HCEC 1CT (cell line): ENCODE data around the gene KSR1.

ENCODE experiments used
- DNase-seq: peaks from one replicate; pipeline ENCODE4 v3.0.0-alpha.2; 2017

Gene KSR1

DNA sequence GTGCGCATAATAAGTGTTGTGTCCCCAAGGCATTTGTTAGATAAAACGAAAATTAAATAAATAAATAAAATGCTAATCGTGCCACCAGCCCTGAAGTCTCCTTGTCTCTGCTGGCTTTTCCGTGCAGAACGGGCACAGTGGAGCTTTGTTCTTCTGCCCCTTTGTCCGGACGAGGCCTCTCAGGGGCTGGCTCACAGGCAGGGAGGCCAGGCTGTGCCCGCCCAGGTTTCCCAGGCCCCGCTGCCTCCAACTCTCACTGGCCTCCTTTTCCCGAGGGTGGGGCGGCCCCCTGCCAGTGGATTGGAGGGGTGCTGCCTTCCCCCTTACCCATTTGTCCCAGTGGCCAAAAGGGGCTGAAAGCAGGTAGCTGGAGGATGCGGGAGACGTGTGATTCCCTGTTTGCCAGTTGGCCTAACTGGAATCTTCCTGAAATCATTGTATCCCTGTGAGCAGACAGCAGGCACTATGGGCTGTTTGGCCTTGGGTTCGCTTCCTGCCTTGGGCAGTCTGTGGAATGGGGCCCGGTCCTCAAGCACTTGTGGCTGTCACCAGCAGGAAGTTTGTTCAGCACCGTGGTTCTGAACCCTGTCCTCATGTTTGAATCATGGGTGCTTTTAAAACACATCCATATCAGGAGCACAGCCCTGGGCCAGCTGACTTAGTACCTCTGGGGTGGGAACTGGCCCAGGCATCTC is 64.4 kb downstream of the KSR1 start:
- no peak for DNase-seq

DNA sequence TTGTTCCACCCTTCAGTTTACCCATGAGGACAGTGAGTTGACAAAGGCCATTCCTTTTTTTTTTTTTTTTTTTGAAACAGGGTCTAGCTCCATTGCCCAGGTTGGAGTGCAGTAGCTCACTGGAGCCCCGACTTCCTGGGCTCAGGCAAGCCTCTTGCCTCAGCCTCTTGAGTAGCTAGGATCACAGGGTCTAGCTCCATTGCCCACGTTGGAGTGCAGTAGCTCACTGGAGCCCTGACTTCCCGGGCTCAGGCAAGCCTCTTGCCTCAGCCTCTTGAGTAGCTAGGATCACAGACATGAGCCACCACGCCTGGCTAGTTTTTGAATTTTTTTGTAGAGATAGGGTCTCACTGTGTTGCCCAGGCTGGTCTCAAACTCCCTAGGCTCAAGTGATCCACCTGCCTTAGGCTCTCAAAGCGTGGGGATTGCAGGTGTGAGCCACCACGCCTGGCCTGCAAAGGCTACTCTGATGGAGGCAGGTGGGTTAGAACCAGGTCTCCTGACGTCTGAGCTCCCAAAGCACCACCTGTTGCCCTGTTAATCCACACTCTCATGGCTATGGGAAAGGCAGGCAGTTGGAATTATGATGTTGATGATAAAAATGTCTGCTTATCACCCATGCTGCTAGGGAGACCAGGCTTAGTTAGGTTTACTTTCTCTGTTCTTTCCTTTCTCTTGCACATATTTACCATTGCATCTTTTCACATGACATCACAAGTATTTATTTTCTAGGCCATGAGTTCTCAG is 65.2 kb downstream of the KSR1 start:
- DNase-seq: no peak

DNA sequence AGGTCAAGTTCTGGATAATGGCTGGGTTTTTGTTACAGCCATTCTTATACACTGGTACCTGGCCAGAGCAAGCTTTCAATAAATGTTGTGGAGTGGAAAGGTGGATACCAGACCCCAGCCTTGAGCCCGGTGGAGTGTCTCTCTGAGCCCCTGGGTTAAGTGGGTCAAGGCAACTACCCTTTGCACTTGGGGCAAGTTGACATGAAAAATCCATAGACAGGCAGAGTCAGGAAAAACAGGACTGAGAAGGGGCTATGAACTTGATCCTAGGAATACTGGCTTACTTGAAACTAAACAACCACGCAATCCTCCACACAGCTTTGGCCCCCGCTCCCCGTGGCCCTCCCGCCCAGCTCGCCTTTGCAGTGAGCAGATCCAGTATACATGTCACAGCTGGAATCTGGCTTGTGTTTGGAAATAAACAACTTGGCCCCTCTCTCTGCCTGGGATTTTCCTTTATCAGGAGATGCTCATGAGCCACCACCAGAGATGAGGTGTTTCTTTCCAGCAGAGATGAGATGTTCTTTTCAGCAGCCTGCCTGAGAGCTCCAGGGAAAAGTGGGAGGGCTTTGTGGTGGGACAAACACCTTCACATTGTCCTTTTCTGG is 65.9 kb downstream of the KSR1 start:
- no peak for DNase-seq

DNA sequence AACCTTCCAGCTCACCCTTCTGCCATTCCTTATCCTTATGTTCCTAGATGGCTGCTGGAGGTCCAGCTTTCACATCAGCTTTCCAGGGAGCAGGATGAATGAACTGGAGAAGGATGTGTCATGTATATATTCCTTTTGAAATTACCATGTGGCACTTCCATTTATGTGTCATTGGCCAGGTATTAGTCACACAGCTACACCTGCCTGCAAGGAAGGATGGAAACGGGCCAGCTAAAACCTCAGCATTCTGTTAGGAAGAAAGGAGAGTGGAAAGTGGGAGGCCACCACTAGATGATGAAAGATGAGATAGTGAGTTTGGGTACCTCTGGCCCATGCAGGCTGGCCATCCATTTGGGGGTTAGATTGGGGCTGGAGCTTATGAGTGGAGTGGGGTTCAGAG is 67.5 kb downstream of the KSR1 start:
- no peak for DNase-seq

DNA sequence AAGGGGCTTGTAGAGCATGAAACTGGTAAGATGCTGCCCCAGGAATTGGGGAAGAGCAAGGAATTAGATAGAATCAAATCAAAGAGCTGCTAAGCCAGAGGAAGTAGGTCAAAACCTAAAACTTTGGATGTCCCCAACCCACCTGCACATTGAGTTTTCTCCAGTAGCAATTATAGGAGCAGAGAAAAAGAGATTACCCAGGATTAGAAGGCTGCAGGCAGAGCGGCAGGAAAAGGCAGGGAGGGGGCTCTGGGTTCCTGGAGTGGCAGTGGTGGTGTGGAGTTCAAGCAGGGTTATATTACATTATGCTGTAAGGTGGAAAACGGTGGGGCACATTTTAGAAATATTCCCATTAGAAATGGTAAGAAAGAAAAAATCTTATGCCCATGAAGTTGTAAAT is 68.3 kb downstream of the KSR1 start:
- DNase-seq: no peak

DNA sequence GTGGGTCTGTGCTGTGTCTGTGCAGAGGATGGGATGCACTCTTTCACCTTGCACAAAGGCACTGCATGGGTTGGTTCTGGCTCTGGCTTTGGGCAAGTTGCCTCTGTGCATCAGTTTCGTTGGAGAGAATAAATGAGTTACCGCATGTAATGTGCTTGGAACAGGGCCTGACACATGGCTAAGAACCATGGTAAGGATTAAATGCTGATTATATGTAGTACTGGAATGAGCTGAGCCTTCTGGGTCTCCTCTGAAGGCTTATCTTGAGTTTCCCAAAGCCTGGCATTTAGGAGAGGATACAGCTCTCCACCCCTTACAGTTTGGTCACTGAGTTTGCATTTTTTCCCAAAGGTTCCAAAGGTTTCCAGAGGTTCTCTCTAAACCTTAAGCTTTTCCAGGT is 69.1 kb downstream of the KSR1 start:
- no peak for DNase-seq

DNA sequence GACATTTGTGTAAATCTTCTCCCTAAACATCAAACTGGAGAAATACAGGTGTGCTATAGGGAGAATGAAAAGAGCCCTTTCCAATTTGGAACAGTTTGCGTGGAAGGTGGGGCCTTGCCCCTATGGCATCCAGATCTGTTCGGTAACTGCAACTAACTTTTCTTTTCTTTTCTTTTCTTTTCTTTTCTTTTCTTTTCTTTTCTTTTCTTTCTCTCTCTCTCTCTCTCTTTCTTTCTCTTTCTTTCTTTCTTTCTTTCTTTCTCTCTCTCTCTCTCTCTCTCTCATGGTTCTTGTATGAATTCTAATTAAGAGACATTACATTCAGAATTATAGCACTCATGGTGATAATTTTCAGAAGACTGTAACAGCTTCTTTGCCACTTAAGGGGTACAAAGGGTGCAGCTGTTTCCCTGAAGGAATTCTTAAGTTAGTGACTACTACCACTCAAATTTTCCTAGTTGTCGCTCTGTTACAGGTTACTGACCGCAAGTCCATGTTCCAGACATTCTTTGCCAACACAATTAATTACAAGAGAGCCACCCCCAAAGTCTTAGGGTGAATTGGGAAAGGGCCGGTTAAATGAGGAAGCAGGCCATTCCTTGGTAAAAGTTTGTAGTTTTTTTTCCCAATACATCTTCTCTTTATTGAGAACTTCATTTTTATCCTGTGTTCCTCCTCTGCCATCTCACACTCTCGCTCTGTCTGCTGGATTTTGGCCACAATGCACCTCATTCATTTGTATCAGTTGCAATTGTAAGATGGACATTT is 69.8 kb downstream of the KSR1 start:
- no peak for DNase-seq

DNA sequence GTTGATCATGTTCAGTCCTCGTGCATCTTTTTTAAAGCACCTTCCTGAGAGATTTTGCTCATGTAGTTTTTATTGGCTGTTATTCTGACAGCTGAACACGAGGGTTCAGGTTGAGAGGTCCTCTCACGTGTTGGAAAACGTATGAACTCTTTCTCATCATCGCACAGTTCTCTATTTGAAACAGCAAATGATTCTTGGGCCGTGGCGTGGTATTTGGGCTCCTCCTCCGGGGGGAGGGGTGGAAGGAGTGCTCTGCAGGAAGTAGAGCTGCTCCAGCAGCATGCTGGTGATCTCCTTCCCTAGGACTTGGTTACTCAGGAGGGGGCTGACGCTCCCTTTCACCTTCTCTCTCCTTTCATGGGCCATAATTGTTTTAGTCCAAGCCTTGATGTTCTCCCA is 70.4 kb downstream of the KSR1 start:
- DNase-seq: no peak

DNA sequence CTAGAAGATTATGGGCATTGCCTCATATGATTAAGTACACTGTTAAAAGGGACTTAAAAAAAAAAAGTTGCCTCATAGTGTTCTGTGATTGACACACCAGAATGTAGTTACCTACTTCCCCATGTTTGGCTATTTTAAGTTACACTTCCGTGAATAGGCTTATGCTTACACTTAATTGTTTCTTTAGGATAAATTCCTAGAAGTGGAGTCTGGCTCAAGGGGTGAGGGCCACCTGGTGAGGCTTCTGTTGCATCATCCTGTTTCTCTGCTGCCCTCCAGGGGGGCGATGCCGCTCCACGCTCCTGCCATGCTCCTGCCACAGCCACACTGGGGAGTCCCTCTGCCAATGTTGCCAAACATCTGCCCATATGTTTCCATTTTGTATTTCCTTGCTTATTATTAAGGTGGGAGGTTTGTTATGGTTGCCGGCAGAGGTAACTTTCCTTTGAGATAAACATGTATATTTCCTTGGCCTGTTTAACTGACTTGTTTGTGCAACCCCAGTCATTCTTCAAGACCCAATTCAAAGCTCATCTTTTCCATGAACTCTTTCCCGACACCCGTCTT is 73.1 kb downstream of the KSR1 start:
- no peak for DNase-seq

DNA sequence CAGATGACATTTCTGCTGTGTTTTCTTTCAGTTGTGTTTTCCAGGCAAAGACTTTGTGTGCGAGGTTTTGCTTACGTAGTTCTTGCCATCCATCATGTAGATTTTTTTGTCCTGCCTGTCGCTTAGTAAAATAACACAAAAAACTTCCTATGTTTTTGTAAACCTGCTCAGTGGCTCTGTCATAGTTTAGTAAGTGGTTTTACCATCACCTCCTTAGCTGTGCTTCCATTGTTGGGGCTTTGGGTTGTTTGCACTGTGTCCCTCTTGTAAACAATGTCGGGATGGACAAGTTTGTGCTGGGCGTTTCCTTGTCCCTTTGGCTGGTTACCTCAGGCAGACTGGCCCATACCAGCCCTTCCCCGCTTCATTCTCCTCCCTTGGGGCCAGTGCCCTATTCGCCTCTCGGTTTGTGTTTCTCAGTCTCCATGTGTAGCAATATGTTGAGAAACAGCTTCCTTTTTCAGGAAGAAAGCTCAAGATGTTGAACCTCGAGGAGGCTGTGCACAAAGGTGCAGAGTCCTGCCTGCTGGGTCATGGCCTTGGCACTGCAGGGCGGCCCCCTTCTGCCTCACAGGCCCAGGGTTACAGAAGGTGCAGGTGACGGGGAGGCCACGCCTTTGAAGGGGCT is 74.6 kb downstream of the KSR1 start:
- no peak for DNase-seq

DNA sequence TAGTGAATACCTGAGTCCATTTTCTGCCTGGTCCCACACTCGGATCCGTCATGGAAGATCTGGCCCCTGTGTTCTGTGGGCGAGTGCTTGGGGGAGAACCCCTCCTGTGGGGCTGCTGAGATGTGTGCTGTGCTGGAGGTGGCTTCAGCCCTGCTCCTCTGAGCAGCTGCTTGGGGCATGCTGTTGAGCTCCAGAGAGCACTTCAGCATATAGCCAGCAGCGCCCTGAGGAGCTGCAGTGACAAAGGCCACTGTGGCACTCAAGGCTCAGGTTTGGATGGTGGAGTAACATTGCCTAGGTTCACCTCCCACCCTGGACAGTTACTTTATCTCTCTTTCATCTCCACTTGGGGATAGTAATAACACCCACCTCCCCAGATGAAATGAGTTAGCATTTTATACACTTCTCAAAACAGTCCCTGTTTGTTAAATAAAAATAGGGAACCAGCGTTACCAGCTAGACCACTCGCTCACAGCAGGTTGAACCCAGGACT is 75.3 kb downstream of the KSR1 start:
- no peak for DNase-seq

DNA sequence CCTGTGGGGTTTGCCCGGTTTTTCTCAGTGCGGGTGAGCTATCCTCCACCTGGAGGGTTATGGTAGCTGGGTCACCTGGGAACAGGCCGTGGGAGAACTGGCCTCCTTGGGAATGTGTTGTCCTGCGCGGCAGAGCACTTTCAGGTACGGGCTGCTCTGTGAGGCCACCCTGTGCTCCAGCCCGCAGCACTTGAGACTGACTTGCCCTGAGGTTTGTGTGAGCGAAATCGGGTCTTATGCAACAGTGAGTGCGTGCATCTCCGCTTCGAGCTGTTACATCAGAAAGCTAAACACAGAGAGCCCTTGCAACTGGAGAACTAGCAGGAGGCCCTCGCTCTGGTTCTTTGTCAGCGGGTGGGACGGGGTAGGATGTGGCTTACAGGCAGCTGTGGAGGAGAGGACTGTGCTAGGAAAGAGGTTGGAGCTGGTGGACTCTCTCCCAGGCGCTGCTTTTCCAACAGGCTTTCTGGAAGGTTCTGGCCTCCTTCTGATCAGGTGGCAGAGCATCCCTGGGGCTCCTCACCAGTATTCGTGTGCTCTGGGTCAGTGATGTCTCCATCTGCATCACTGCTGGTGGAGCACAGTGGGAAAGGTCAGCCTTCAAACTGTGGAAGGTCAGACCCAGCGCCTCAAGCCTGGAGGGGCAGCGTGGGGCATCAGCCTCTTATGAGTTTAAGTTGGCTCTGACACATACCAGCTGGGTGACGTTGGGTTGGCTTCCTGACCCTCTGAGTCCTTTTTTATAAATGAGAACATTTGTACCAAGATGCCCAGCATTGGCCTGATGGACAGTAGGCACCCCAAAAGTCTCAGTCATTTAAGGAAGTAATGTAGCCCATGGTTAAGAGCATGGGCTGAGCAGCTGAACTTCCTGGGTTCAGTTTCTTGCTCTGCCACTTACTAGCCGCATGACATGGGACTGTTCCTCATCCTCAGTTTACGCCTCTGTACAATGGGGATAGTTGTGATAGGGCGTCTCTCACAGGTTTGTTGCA is 76.3 kb downstream of the KSR1 start:
- DNase-seq: no peak

DNA sequence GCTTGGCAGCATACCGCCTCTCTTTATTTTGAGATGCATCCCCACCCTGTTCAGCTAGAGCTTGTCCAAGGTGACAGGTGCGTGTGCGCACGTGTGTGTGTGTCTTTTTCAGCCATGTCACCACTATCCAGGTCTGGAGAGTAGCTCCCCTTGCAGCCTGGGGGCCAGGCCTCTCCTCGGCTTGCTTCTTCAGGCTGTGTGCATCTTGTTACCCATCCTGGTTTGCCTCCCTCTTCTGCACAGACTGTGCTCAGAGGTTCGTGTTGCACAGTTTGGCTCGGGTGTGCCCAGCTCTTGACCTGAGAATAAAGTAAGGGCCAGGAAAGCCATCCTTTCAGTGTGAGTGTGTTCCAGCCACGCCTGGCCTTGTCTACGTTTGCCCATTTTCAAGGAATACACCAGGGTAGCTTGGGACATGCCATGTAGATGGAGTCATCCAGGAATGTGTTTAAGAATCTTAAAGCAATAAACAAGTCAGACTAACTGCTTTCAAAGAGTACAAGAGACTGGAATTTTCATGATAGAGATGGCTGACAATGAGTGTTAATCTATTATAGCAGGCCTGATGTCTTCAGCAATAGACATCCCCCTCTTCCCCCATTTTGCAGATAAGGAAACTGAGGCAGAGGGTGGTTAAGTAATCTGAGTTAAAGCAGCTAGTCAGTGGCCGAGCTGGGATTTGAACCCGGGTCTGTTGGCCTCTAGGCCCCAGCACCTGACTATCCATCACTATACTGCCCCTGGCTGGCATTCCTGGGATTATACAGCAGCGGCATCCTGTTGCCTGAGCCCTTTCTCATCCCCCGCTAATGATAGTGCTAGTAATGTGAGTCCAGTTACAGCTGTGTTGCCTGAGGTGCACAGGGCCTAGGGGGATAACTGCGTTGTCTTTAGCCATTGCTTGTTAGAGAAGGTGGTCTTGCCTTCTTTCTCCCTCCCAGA is 77.9 kb downstream of the KSR1 start:
- DNase-seq: peak; percentile 71

DNA sequence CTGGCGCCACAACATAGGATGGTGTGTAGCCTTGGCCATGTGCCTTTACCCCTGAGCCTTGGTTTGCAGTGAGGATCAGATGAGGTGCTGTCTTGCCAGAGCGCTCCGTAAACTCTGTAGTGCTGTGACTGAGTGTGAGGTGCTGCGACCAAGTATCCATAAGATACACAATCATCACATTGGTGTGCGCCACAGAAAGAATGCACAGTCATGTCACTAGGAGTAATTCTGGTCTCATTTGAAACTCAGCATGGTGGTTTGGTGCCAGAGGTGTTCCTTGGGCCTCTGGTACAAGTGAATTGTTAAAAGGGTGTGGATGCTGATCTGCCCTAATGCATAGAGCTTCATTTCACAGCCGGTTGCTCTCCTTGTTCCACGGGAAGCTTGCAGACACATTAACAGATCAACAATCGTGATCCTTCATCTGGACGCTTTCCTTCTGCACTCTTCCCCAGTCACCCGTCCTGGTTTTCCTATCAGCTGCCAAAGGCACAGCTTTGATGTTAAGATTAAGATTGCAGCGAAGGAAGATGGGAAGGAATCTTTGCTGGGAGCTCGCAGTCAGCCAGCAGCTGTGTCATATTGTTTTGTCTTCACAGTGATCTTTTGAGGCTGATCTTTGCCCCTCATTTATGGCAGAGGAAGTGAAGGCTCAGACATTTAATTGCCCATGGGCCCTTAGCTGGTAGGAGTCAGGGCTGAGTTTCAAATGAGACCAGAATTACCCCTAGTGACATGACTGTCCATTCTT is 79.1 kb downstream of the KSR1 start:
- no peak for DNase-seq

DNA sequence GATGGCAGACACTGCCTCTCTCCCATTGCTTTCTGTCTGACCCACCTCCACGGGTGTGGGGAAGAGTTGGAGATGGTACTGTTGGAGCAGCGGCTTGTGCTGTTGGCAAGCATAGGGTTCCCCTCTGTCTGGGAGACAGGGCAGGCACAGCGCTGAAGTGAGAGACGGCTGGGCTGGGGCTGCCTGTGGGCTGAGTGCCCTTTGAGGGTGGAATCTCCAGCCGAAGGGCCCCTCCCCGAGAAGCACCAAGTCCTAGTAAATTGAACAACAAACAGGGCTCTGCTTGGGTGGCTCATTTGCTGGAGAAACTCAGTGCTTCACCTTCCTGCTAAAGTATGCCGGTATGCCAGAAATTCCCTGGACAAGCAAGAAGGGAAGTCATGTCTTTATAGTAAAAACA is 79.7 kb downstream of the KSR1 start:
- no peak for DNase-seq

DNA sequence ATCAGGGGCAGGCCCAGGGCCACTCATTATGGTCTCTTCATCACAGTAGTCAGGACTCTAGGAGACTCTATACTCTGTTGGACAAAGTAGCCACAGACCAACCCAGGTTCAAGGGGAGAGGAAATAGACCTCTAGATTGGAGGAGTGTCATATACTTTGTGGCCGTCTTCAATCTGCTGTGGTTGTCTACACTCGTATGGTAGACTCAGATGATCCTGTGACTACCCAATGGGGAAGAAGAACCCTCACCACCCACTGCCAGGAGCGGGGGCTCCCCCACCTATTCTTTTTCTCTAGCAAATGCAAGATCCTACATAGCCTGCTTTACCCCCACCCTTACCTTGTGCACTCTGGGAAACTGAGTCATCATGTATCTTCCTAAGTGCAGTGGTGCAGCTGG is 80.5 kb downstream of the KSR1 start:
- DNase-seq: no peak

DNA sequence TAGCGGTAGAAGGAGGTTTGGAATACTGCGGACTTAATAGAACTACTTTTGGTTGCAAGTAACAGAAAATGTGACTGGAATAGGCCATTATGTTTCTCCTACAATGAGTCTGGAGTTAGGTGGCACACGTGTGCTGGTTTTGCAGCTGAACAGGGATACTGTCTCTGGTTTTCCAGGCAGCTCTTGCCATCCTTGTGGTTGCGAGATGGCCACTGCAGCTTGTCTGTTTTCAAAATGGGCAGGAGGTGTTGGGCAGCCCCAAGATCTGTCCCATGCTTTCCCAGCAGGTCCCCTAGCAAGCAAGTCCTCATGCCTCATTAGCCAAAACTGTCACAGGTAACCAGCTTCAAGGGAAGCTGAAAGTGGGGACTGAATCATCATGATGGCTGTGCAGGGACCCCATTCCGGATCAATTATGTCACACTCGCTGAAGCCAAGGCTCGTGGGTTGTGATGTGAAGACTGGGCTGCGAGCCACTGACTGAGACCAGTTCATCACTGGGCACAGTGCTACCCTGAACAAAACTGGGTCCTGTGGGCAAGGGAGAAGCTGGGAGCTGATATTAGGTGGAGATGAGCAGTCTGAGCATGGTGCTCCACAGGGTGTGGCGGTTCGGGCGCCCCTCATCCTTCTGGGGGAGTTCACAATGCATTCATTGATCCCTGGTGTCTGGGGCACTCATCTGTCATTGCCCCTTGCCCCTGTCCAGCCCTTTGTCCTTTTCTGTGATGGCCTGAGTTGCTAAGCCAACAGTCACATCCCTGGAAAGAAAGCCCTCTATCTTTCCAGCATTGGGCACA is 82.1 kb downstream of the KSR1 start:
- DNase-seq: no peak

DNA sequence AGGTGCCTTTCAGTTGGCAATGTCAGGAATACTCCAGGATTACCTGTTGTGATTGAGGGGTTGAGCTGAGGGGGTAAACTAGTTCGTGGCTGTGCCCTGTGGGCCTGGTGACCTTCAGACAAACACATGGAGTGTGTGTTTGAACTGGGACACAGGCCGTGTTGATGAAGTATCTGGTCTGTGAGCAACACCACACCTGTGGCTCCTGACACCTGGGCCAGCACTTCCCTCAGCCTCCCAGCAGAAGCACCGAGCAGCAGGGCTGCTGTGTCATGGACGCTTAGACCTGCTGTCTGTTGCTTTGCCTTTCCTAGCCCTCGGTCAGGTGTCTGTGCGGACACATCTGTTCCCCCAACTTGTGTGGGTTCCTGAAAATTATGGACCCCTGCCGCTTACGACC is 82.9 kb downstream of the KSR1 start:
- no peak for DNase-seq
